OCI-LY1 (cell line): Measurements from ENCODE around the gene APOC4.

Experiments
- H2AFZ ChIP-seq: fragments of 200-600 bp; sonication (generic), shearing (Covaris generic); 2 replicates; pipeline ENCODE4 v1.6.0; 2014; ENCODE audit warnings: antibody characterized with exemption, mild to moderate bottlenecking, low read length
- H3F3A ChIP-seq: fragments of 200-600 bp; sonication (generic), shearing (Covaris generic); 2 replicates; pipeline ENCODE4 v1.6.0; 2014; ENCODE audit warnings: mild to moderate bottlenecking, antibody characterized with exemption, low read length, moderate library complexity; ENCODE audit not compliant: insufficient read depth
- H3K27ac ChIP-seq: fragments of 200-600 bp; sonication (generic); 2 replicates; pipeline ENCODE4 v1.5.1; 2014; ENCODE audit warnings: low read length, mixed run types, mild to moderate bottlenecking, low read depth; ENCODE audit not compliant: poor library complexity, severe bottlenecking
- H3K27me3 ChIP-seq: fragments of 200-600 bp; sonication (generic); 2 replicates; pipeline ENCODE4 v1.6.0; 2014; ENCODE audit warnings: antibody characterized with exemption, mild to moderate bottlenecking, low read length, moderate library complexity; ENCODE audit not compliant: insufficient read depth
- H3K36me3 ChIP-seq: fragments of 200-600 bp; sonication (generic); 2 replicates; pipeline ENCODE4 v1.6.1; 2014; ENCODE audit warnings: mild to moderate bottlenecking, antibody characterized with exemption, low read length, moderate library complexity, mixed read lengths; ENCODE audit not compliant: insufficient read depth
- H3K4me1 ChIP-seq: fragments of 200-600 bp; sonication (generic); 2 replicates; pipeline ENCODE4 v1.5.1; 2014; ENCODE audit warnings: mild to moderate bottlenecking, low read length, moderate library complexity; ENCODE audit not compliant: insufficient read depth, severe bottlenecking
- H3K4me2 ChIP-seq: fragments of 200-600 bp; sonication (generic), shearing (Covaris generic); 2 replicates; pipeline ENCODE4 v1.6.1; 2014; ENCODE audit warnings: low read length
- H3K4me3 ChIP-seq: fragments of 200-600 bp; sonication (generic); 2 replicates; pipeline ENCODE4 v1.5.1; 2014; ENCODE audit warnings: low read length, low read depth, mild to moderate bottlenecking, mixed read lengths; ENCODE audit not compliant: poor library complexity, severe bottlenecking
- H3K79me2 ChIP-seq: fragments of 200-600 bp; shearing (Covaris generic); 2 replicates; pipeline ENCODE4 v1.6.1; 2016; ENCODE audit warnings: mixed run types, low read length, mixed read lengths; ENCODE audit not compliant: insufficient read depth
- H3K9ac ChIP-seq: fragments of 200-600 bp; sonication (generic), shearing (Covaris generic); 2 replicates; pipeline ENCODE4 v1.6.1; 2014; ENCODE audit warnings: mild to moderate bottlenecking, low read length, mixed read lengths
- H3K9me2 ChIP-seq: fragments of 200-600 bp; sonication (generic), shearing (Covaris generic); 2 replicates; pipeline ENCODE4 v1.6.1; 2014; ENCODE audit warnings: low read depth, mild to moderate bottlenecking, low read length, mixed read lengths
- H3K9me3 ChIP-seq: fragments of 200-600 bp; shearing (Covaris generic); 2 replicates; pipeline ENCODE4 v1.6.1; 2014; ENCODE audit warnings: low read length, mixed read lengths
- H4K20me1 ChIP-seq: fragments of 200-600 bp; sonication (generic), shearing (Covaris generic); 2 replicates; pipeline ENCODE4 v1.6.0; 2016; ENCODE audit warnings: mild to moderate bottlenecking, low read length; ENCODE audit not compliant: insufficient read depth
- EZH2 ChIP-seq: fragments of 200-600 bp; sonication (generic), shearing (Covaris generic); IDR thresholded peaks from 2 replicates; pipeline ENCODE4 v1.8.0; 2017; ENCODE audit warnings: borderline replicate concordance, mixed run types, mild to moderate bottlenecking, antibody characterized with exemption, low read length, moderate library complexity, mixed read lengths
- TF ChIP-seq, protein P1 (sequence below): fragments of 200-600 bp; sonication (generic), shearing (Covaris generic); IDR thresholded peaks from 2 replicates; pipeline ENCODE4 v1.5.1; 2017; ENCODE audit warnings: mild to moderate bottlenecking, antibody characterized with exemption, low read length, moderate library complexity, mixed read lengths

Gene APOC4

GRCh38 chr19:44905437-44906160 lies 36.4 kb upstream of the APOC4 start, which contains the start of gene APOE:
Gene APOE, plus strand, starts transcription at chr19:44905796. Its CDS starts 829 bp downstream, at chr19:44906625.
- no peaks in the 10 kb centered on the region for H3K79me2 ChIP-seq
- no peaks in the 10 kb centered on the region for H3F3A ChIP-seq
- H2AFZ ChIP-seq, result no peak within 1 kb of the TSS
- no peaks in the 10 kb centered on the region for H3K27me3 ChIP-seq
- H3K4me1 ChIP-seq, result peaks cover 4% of the 10 kb centered on the region
- H3K9me2 ChIP-seq, result no peaks in the 10 kb centered on the region
- TF ChIP-seq, protein P1, sequence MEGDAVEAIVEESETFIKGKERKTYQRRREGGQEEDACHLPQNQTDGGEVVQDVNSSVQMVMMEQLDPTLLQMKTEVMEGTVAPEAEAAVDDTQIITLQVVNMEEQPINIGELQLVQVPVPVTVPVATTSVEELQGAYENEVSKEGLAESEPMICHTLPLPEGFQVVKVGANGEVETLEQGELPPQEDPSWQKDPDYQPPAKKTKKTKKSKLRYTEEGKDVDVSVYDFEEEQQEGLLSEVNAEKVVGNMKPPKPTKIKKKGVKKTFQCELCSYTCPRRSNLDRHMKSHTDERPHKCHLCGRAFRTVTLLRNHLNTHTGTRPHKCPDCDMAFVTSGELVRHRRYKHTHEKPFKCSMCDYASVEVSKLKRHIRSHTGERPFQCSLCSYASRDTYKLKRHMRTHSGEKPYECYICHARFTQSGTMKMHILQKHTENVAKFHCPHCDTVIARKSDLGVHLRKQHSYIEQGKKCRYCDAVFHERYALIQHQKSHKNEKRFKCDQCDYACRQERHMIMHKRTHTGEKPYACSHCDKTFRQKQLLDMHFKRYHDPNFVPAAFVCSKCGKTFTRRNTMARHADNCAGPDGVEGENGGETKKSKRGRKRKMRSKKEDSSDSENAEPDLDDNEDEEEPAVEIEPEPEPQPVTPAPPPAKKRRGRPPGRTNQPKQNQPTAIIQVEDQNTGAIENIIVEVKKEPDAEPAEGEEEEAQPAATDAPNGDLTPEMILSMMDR, result no peak
- TF ChIP-seq EZH2, result no peak
- H3K9me3 ChIP-seq, result no peaks in the 10 kb centered on the region
- no peak within 1 kb of the TSS for H3K27ac ChIP-seq
- no peak within 1 kb of the TSS for H3K9ac ChIP-seq
- H4K20me1 ChIP-seq, result no peaks in the 10 kb centered on the region
- H3K4me2 ChIP-seq, result no peak within 1 kb of the TSS
- H3K4me3 ChIP-seq, result no peak within 1 kb of the TSS
- peaks cover 28% of the 10 kb centered on the region for H3K36me3 ChIP-seq

DNA sequence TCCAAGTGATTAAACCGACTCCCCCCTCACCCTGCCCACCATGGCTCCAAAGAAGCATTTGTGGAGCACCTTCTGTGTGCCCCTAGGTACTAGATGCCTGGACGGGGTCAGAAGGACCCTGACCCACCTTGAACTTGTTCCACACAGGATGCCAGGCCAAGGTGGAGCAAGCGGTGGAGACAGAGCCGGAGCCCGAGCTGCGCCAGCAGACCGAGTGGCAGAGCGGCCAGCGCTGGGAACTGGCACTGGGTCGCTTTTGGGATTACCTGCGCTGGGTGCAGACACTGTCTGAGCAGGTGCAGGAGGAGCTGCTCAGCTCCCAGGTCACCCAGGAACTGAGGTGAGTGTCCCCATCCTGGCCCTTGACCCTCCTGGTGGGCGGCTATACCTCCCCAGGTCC lies 34.4 kb upstream of the APOC4 start:
- Histone ChIP-seq H3K36me3 (peaks cover 13% of the 10 kb centered on the region), H3K4me2 (no peak overlapping the region), H4K20me1 (no peaks in the 10 kb centered on the region), H3K27ac (no peak overlapping the region), H3K4me3 (no peak overlapping the region), H3K9me2 (no peaks in the 10 kb centered on the region), H2AFZ (no peak overlapping the region), H3F3A (no peaks in the 10 kb centered on the region), H3K79me2 (no peaks in the 10 kb centered on the region), H3K9ac (no peak overlapping the region), H3K27me3 (no peaks in the 10 kb centered on the region), H3K9me3 (no peaks in the 10 kb centered on the region), H3K4me1 (peaks cover 4% of the 10 kb centered on the region)
- TF ChIP-seq, protein P1, result no peak

GRCh38 chr19:44908074-44908835 lies 33.8 kb upstream of the APOC4 start:
- Histone ChIP-seq H3K4me3 (no peak overlapping the region), H3F3A (no peaks in the 10 kb centered on the region), H3K9ac (no peak overlapping the region), H2AFZ (no peak overlapping the region), H3K27me3 (no peaks in the 10 kb centered on the region), H3K4me2 (no peak overlapping the region), H3K27ac (no peak overlapping the region), H4K20me1 (no peaks in the 10 kb centered on the region), H3K9me2 (no peaks in the 10 kb centered on the region), H3K79me2 (no peaks in the 10 kb centered on the region), H3K9me3 (no peaks in the 10 kb centered on the region), H3K36me3 (peaks cover 7% of the 10 kb centered on the region; the same call in 1 of the 2 replicates), H3K4me1 (peaks cover 4% of the 10 kb centered on the region)
- TF ChIP-seq, protein P1, result no peak
